Activated T-helper 1 cell treated with anti-CD3 and anti-CD28 coated beads, Interleukin-2, amount 50 U/mL, for 16 hours (primary cell): ENCODE results near the gene NMRK2.
"Not testable (repeated sequence)": the region's sequence is repeated elsewhere in the genome, so short reads cannot be mapped to it uniquely, and the experiment has no call there.

Experiments
- DNase-seq, 2 donors: peaks; one replicate each; pipeline ENCODE4 v3.0.0-alpha.2; 2020; ENCODE audit warnings: low read depth in 1 of 2, low spot score in 1 of 2

Gene NMRK2

DNA sequence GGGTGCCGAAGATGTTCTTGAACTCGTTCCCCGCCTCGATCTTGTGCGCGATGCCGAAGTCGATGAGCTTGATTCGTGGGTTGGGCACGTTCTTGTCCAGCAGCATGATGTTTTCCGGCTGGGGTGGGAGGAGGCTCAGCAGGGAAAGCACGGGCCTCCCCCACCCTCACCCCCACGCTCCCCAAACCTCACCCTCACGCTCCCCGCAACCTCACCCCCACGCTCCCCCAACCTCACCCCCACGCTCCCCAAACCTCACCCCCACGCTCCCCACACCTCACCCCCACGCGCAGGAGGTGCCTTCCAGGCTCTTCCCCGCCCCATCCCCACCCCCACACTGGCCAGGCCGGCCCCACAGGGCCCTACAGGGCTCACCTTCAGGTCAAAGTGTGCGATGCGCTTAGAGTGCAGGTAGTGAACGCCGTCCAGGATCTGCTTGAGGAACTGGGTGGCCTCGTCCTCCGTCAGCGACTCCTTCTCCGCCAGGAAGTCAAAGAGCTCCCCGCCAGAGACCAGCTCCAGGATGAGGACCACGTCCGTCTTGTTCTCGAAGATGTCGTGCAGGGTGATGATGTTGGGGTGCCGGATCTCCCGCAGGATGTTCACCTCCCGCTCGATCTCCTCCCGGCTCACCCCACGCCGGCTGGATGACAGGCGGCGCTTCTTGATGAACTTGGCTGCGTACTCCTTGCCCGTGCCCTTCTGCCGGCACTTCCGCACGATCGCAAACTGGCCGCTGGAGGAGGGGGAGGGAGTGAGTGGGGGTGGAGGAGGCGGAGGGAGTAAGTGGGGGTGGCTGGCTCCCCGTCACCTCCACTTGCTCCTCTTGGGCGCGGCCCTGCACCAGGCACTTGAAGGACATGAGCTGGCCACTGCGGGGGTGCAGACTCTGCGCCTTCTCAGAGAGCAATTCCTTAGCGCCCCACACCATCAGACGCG, 31.7 kb downstream of the NMRK2 start:
- no peak for DNase-seq

DNA sequence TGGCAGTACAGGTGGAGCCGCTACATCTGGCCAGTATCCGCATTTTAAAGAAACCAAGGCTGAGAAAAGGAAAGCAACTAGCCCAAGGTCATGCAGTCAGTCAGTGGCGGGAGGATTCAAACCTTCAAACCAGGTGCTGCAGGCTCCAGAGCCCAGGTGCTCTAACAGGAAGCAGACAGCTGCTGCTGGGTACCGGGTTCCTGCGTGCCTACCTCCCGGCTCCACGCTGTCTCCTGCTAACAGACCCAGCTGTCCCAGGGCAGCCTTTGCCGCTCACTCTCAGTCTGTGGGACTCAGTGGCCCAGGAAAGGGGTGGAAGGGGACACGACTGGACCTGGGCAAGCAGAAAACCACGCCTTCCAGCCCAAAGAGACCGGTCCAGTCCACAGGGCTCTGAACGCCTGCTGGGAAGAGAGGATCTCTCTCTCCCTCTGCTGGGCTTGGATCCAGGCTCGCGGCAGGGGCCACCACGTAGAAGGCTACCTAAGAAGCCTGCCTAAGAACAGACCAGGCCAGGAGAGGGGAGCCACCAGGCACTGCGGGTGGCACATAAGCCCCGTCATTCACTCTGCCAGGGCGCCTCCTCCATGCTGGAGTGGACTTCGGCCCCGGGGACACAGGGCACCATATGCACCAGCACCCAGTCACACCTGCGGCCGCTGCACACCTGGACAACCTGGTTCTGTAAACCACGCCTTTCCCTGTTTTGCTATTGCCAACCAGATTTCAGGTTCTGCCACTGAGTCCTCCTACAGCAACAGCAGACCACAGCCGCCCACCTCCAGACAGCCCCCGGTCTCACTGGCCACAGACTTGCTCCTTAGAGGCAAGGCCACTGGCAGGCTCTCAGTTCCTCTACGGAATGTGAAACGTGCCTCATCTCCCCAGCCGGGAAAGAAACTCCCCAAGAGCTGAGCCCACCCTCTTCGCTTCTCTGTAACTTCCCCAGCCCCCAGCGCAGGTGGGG, 33.5 kb downstream of the NMRK2 start:
- no peak for DNase-seq

DNA sequence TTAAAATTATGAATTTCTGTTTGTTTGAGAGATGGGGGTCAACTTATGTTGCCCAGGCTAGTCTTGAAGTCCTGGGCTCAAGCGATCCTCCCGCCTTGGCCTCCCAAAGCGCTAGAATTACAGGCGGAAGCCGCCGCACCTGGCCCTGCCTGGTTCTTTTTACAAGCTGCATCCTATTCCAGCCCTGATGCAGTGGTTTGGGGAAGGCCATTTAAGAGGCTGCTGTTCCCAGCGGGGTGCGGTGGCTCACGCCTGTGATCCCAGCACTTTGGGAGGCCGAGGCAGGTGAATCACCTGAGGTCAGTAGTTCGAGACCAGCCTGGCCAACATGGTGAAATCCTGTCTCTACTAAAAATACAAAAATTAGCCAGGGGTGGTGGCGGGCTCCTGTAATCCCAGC, 35.1 kb downstream of the NMRK2 start:
- not testable (repeated sequence) for DNase-seq

DNA sequence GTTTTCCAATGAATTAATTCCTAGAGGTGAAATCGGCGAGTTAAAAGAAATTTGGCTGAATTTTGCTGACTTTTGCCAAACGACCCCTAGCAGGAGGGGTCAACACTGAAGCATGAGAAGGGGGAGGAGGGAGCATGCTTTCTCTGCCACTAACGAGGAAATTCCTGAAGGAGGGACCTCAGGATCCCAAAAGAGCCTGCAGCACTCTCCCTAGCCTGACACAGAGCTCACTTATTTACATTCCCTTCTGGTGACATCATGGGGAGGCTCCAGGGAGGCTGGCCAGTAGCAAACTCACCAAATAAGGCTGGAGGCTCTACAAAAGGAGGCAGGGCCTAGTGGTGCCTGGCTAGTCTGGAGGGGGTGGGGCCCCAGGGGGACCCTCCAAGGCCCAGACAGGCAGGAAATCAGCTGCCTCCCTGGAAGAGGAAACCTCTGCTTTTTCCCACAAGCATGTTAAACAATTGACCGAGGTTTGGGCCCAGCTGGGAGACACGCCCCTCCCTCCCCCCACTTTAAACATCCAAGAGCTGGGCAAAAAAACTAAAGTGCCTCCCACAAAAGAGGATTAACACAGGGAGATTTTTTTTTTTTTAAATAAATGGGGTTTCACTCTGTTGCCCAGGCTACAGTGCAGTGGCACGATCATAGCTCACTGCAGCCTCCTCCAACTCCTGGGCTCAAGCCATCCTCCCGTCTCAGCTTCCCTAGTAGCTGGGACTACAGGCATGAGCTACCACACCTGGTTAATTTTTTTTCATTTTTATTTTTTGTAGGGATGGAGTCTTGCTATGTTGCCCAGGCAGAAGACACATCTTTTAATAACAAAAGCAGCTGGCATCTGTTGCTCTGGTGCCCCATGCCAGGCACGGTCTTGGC, 35.9 kb downstream of the NMRK2 start:
- no peak for DNase-seq

DNA sequence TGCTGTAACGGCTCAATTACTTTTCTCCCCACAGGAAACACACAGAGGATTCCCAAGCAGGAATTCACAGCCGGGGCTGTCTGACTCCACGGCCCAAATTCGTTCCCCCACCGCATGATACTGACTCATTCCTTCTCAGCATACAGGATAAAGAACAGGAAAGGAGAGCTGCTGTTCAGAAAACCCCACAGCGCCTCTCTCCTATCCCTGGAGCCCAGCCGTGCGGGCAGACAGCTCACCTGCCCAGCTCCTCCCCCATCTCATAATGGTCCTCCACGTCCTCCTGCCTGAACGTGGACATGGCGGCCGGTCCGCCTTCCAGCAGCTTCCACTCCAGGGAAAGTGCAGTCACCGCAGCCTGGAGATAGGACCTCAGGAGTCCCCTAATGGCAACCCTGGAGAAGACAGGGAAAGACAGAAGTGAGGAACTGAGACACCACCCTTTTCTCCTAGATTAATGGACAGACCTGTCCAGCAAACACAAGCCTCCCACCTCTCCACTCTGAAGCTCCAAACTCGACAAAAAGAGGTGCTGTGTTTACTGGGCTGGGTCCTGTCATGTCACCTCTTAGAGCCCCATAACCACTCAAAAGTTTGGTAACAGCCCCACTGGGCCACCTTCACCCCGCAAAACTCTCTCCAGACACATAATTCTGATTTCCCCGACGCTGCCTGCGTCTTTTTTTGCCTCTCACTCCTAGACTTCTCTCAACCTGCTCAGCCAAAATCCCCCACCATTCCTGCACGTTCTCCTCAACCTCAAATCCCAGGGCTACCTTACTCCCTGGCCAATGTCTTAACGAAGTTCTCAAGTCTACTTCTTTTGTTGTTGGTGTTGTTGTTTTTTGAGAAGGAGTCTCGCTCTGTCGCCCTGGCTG, 36.8 kb downstream of the NMRK2 start:
- no peak for DNase-seq

DNA sequence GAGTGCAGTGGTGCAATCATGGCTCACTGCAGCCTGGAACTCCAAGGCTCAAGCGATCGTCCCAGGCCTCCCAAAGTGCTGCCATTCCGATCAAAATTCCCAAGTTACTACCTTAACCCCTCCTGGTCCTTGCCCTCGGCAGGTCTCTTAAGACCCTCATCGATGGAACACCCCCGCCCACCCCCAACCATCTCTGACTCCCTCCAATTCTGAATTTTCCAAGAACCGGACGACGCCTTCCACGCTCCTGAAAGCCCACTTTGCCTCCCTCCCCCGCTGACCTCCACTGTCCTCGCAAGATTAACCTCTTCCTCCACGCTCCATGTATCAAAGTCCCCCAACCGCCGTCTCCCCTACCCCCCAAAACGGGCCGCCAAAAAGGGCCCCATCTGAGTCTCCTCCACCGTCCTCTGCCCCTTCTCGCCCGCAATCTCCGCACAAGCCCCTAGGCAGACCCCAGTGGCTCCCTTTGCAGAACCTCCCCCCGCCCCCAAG, 37.5 kb downstream of the NMRK2 start:
- DNase-seq: no peak

DNA sequence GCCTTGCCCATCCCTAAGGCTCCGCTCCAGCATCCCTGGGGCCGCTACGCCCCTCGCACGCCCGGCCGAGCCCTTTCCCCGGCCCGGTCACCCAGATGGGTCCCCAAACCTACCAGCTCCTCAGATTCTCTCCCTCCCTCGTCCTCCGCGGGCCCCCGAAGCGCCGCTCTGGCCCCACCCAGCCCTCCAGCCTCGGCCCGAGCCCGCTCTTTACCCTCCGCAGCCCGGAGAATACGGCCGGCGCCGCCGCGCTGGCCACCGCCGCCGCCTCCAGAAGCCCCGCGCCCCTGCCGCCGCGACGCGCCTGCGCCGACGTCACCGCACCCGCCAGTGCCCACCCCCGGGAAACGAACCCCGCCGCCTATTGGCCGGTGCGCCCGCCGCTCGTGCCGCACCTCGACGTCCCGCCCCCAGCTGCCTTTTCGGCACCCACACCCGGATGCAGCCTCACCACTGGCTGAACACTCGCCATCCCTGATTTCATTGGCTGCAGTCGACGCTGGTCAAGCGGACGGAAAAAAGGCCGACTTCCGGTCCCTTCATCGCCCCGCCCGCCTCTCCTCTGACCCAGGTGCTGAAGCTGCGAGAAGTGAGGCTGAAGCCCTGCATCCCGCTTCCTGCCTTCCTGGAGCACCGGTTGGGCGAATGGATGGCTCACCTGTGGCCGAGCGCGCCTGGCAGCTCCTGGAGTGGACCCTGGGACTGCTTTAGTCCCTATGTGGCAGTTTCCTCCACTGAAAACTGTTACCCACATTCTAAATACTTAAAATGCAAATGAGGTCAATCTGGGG, 38.1 kb downstream of the NMRK2 start, which contains the start of gene DAPK3:
Gene DAPK3 (minus strand): TSS at position 292 of the 791 bp plus-strand sequence. CDS start 1,364 bp downstream, outside the sequence.
- peak; percentile 76 to 88 for DNase-seq

DNA sequence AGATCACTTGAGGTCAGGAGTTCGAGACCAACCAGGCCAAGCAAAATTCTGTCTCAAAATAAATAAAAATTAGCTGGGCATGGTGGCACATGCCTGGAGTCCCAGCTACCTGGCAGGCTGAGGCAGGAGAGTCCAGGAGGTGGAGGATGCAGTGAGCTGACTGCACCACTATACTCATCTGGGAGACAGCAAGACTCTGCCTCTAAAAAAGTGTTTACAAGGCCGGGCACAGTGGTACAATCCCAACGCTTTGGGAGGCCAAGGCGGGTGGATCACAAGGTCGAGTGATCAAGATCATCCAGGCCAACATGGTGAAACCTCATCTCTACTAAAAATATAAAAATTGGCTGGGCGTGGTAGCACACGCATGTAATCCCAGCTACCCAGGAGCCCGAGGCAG, 42.3 kb downstream of the NMRK2 start:
- DNase-seq: no peak

DNA sequence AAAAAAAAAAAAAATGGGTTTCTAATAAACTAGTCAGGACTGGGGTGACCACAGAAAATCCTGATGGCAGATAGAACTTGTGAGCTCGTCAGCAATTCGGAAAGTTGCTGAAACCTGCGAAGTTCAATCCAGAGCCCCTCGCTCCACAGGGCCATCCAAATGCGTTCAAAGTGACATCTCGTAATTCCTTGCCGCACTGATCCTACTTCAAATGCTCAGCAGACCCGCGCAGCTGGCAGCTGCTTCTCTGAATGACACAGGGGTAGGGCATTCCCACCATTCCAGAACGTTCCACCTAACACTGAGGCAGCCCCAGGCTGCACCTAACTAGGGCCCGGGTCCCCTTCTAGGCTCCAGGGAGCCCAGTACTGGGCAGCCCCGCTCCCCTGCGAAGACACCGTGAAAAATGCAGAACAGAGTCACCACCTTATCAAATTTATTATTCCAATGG, 42.8 kb downstream of the NMRK2 start:
- DNase-seq: no peak

DNA sequence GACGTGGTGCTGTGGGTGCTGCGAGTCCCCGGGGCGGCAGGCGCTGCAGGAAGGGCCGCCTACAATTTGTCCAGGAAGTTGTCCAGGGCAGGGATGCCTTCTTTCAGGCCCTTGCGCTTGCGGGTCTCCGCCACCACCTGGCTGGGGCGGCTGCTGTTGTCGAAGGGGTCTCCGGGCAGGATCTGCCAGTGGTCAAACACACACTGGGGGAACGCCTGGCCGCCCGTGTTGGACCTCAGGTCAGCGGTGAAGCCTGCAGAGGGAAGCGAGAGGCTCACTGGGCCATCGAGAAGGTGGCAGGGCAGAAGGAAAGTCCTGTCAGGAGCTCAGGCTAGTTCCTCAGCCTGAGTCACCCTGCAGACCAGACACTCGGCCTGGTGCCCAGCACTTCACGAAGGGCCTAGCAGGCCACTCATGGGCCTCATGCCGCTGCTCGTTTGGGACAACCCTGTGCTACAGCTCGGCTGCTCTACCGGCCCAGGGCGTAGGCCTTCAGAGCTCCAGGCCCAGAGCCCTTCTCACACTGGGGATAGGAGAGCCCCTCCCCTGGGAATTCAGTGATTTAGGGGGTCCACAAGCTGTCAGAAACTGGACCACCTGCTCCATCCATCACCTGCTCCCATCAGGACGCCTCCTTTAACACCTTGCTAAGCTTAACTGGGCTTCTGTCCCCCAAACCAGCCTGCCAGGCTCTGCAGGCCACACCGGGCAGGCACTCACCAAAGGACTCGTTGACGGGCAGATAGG, 43.8 kb downstream of the NMRK2 start:
- no peak for DNase-seq

DNA sequence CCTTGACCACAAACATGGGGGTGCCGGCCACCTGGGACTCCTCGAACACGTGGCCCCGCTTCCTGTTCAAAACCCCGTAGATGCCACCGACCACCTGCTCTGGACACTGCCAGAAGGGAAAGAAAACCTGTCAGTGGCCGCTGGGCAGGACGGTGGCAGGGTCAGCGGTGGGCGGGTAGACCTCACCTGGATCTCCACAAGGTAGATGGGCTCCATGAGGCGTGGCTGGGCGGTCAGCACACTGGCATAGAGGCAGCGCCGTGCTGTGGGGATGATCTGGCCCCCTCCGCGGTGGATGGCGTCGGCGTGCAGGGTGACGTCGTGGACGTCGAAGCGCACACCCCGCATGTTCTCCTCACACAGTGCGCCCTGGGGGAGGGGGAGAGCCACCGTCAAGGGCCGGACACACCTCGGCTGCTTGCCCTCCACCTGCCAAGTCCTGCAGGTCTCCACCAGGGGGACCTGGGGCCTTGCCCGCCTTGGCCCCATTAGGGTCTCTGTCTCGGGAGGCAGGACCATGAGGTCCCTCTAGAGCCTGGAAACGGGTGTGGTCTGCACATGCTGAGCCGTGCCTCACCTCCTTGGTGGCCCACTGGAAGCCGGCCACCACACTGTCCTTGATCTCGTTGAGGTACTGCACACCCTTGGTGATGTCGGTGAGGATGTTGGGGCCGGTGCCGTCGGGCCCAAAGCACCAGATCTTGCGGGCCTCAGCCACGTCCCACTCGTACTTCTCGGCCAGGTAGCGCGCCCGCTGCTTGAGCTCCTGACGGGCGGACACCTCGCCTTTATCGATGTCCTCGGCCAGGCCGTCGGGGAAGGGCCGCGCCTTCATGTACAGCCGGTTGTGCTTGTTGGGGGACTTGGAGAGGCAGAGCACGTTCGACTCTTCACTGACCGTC, 44.6 kb downstream of the NMRK2 start:
- no peak for DNase-seq

DNA sequence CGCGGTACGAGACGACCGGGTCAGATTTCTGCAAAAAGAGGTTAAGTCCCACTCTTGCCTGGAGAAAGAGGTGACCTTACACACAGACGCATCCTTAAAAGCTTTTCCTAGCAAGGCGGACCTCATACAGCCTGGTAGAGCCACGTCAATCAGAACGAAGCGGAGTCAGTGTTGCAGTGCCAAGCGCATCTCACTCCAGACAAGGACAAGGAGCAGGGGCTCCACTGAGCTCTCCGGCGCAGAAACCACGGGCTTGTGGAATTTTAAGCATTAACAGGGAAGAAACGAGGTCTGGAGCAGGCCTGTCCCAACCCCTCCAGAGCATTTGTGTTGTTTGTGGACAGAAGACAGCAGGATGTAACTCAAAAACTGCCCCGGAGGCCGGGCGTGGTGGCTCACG, 45.3 kb downstream of the NMRK2 start:
- no peak for DNase-seq

DNA sequence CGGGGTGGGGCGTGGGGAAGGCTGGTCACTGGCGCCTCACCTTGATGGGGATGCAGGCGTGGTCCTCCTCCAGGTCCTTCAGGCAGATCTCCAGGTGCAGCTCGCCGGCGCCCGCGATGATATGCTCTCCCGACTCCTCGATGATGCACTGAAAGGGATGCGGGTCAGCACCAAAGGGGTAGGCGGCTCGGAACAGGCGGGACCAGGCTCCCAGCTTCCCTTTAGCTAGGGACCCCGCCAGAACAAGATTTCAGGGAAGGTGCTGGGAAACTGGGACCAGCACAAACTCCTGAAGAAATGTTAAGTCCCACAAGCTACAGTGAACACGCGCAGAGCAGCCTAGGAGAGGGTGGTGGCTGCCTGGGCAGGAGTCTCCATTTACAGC, 46.4 kb downstream of the NMRK2 start:
- no peak for DNase-seq

DNA sequence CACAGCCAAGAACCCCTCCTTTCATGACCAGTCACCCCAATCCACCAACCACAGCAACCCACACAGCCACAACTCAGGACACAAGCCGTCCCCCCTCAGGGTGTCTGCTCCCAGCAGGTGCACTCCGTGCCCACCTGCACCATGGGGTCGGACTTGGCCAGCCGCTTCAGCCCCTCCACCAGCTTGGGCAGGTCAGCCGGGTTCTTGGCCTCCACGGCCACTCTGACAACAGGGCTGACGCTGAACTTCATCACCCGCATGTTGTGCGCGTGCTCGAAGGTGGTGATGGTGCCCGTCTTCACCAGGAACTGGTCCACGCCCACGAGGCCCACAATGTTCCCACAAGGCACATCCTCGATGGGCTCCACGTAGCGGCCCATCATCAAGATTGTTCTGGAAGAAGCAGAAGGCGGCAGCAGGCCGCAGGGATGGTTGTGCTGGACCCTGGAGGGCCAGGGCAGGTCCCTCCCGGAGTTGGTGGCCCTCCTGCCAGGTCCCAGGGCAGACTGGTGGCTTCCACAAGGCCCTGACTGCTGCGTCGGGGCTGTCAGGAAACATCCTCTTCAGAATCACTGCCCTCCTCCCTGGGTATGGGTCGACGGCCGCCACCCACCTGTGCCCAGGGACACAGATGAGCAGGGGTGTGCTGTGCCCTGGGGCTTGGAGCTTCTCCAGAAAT, 46.9 kb downstream of the NMRK2 start:
- no peak for DNase-seq

DNA sequence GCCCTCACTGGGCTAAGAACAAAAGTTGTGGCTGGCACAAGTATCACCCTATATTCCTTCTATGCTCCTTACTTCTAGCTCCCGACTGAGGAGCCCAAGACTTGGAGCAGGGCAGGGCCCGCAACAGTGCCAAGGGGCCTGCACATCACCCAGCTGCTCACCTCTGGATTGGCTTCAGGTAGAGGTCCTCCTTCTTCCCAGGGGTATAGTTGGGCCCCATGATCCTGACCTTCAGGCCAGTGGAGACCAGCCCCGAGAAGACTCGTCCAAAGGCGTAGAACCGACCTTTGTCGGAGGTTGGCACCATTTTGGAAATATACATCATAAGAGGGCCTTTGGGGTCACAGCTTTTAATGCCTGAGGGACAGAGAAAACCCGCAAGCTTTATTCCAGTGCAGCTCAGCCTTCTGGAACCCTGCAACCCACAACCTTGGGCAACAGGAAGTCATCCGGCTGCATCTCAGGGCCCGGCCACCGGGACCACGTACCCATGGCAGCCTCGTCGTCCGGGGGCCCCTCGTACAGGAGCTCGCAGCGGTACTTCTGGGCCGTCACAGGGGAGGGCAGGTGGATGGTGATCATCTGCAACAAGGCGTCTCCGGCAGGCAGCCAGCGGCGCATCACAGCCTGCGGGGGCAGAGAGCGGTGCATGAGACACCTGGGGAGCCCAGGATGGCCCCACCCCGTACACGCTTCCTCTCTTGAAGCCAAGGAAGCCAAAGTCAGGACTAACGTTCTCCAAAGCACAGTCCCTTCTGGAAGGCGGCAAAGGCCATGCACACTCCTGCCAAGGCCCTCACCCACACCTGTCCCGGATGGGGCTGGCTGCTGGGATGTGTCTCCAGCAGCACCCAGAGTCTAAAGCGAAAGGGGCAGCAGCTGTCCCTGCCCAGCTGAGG, 47.7 kb downstream of the NMRK2 start:
- no peak for DNase-seq

DNA sequence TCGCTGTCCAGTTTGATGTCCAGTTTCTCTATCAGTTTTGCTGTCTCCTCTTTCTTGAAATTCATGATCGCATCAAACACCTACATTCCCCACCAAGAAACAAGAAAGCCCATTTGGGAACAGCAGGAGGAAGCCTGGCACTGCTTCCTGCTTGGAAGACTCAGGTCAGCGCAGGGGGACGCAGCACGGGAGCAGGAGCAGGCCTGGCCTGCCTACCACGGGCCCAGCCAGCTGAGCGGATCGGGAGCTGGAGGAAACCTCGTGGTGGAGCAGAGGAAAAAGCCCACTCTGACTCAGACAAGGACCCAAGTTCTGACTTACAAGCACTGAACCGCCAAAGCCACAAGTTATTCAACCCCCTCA, 48.5 kb downstream of the NMRK2 start:
- DNase-seq: no peak
